CD4-positive, alpha-beta T cell treated with Interleukin-2 at 100 ng/mL for 4 hours (primary cell): ENCODE measurements around the gene HSD17B13.

ENCODE experiments used
- DNase-seq: peaks from one replicate; pipeline ENCODE4 v3.0.0-alpha.2; 2020; ENCODE audit warnings: low spot score

HSD17B13 gene

GRCh38 chr4:87266986-87267385 is 55.7 kb downstream of the HSD17B13 start:
- DNase-seq = no peak

- no peak for DNase-seq
Observed at GRCh38 chr4:87262886-87263285, 59.8 kb downstream of the HSD17B13 start.

- DNase-seq = no peak
Observed at GRCh38 chr4:87260477-87260876, 62.2 kb downstream of the HSD17B13 start.

GRCh38 chr4:87258677-87259076 is 64.0 kb downstream of the HSD17B13 start:
- no peak for DNase-seq

GRCh38 chr4:87257523-87257922 is 65.2 kb downstream of the HSD17B13 start:
- no peak for DNase-seq

GRCh38 chr4:87255755-87256154 is 66.9 kb downstream of the HSD17B13 start:
- no peak for DNase-seq
